Hindlimb muscle (tissue), 1 donor: ENCODE measurements around the gene GSPT1. TPM values are rescaled to one million over a fixed set of nuclear protein-coding genes. Genes with fewer than 3 reads are reported as not detected.
A peak's percentile ranks its signal among the peaks of the same experiment; 100 is the strongest.
"Not testable (repeated sequence)": the region's sequence is repeated elsewhere in the genome, so short reads cannot be mapped to it uniquely, and the experiment has no call there.

Source experiments
- DNase-seq: peaks from one replicate; pipeline ENCODE4 v3.0.0-alpha.2; 2013
- polyA plus RNA-seq: library from polyadenylated mRNA; unstranded; fragments of 120-200 nt; gene quantifications from one replicate; pipeline ENCODE4 v1.2.1, GENCODE V29; 2013; ENCODE audit not compliant: insufficient read length

GSPT1 gene
- polyA plus RNA-seq, 1 donor: 76.8 TPM

GRCh38 chr16:11852092-11852809 is 63.5 kb downstream of the GSPT1 start:
- no peak for DNase-seq

GRCh38 chr16:11851294-11852091 is 64.3 kb downstream of the GSPT1 start, which contains the start of gene RSL1D1:
RSL1D1 (minus strand) TSS chr16:11851542; CDS start chr16:11851512, 30 bp downstream.
- peak; percentile 97 for DNase-seq

GRCh38 chr16:11848842-11849241 is 66.9 kb downstream of the GSPT1 start:
- DNase-seq: no peak

GRCh38 chr16:11844499-11844898 is 71.3 kb downstream of the GSPT1 start:
- no peak for DNase-seq

GRCh38 chr16:11843861-11844260 is 71.9 kb downstream of the GSPT1 start:
- no peak for DNase-seq

- DNase-seq: no peak
Observed at GRCh38 chr16:11843206-11843605, 72.5 kb downstream of the GSPT1 start.

GRCh38 chr16:11841026-11841425 is 74.7 kb downstream of the GSPT1 start:
- no peak for DNase-seq

GRCh38 chr16:11836650-11837244 is 79.0 kb downstream of the GSPT1 start:
- no peak for DNase-seq

- DNase-seq: no peak
Observed at GRCh38 chr16:11835891-11836649, 79.7 kb downstream of the GSPT1 start.

GRCh38 chr16:11835309-11835708 is 80.4 kb downstream of the GSPT1 start:
- DNase-seq: no peak

GRCh38 chr16:11833951-11834695 is 81.6 kb downstream of the GSPT1 start:
- no peak for DNase-seq

- DNase-seq: no peak
Observed at GRCh38 chr16:11828696-11829095, 87.1 kb downstream of the GSPT1 start.

- DNase-seq: not testable (repeated sequence)
Observed at GRCh38 chr16:11825520-11826165, 90.1 kb downstream of the GSPT1 start.

- DNase-seq: no peak
Observed at GRCh38 chr16:11824362-11824761, 91.4 kb downstream of the GSPT1 start.

GRCh38 chr16:11823645-11824044 is 92.1 kb downstream of the GSPT1 start:
- DNase-seq: not testable (repeated sequence)

GRCh38 chr16:11819798-11820197 is 96.0 kb downstream of the GSPT1 start:
- DNase-seq: no peak

- not testable (repeated sequence) for DNase-seq
Observed at GRCh38 chr16:11818970-11819369, 96.8 kb downstream of the GSPT1 start.
